Measurements from ENCODE around the gene CDH12.

Gene CDH12

GRCh38 chr5:21858441-21858840 is 994.7 kb downstream of the CDH12 start:
- H3K4me3 ChIP-seq (ENCODE audit: control insufficient read depth, low read depth, low read length): no peak overlapping the region
- TF ChIP-seq, protein P1, sequence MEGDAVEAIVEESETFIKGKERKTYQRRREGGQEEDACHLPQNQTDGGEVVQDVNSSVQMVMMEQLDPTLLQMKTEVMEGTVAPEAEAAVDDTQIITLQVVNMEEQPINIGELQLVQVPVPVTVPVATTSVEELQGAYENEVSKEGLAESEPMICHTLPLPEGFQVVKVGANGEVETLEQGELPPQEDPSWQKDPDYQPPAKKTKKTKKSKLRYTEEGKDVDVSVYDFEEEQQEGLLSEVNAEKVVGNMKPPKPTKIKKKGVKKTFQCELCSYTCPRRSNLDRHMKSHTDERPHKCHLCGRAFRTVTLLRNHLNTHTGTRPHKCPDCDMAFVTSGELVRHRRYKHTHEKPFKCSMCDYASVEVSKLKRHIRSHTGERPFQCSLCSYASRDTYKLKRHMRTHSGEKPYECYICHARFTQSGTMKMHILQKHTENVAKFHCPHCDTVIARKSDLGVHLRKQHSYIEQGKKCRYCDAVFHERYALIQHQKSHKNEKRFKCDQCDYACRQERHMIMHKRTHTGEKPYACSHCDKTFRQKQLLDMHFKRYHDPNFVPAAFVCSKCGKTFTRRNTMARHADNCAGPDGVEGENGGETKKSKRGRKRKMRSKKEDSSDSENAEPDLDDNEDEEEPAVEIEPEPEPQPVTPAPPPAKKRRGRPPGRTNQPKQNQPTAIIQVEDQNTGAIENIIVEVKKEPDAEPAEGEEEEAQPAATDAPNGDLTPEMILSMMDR (conservative IDR thresholded peaks at IDR 0.05; ENCODE audit: control insufficient read depth, insufficient read depth, low read depth, low read length): no peak
- DNase-seq (ENCODE audit: low read depth): no peak

DNA sequence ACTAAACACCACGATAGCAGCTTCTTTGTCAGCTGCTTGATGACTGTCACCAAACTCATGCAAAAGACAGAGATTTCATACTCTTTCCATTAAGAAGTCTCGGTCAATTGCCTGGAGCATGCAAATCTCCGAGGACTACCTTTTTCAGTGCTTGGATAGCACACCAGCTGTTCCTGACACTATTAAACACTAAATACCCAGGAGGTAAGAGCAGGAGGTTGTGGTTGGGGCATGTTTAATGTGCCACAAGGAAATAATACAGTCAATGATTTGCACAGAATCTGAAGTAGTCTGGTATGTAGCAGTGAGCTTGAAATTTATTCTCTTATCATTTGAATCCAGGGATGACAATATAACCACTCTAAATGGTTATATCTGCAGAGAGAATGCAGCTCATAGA is 996.2 kb downstream of the CDH12 start:
- no peak overlapping the region for H3K4me3 ChIP-seq (ENCODE audit: control insufficient read depth, low read depth, low read length)
- DNase-seq (ENCODE audit: low read depth): no peak
- TF ChIP-seq, protein P1 (conservative IDR thresholded peaks at IDR 0.05; ENCODE audit: control insufficient read depth, insufficient read depth, low read depth, low read length): no peak

- DNase-seq (ENCODE audit: low read depth): no peak
- no peak overlapping the region for H3K4me3 ChIP-seq (ENCODE audit: control insufficient read depth, low read depth, low read length)
- TF ChIP-seq, protein P1 (conservative IDR thresholded peaks at IDR 0.05; ENCODE audit: control insufficient read depth, insufficient read depth, low read depth, low read length): no peak
These were observed 1005.8 kb downstream of the CDH12 start for GRCh38 chr5:21847300-21847699.

DNA sequence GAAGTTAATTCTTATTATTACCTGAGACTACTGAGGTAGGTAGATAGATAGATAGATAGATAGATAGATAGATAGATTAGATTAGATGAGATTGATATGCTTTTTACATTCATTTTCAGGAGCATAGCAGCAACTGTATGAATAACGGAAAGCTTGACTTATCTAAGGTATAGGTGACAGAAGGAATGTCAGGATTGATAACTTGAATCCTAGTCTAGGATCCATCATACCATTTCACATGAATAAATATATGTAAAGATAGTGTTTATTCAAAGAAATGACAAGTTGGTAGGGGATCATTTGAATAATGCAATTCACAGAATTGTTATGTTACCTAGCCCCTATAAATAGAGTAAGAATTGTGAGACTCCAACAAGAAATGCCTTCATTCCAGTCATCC is 1008.2 kb downstream of the CDH12 start:
- no peak for DNase-seq (ENCODE audit: low read depth)
- TF ChIP-seq, protein P1 (conservative IDR thresholded peaks at IDR 0.05; ENCODE audit: control insufficient read depth, insufficient read depth, low read depth, low read length): no peak
- H3K4me3 ChIP-seq (ENCODE audit: control insufficient read depth, low read depth, low read length): no peak overlapping the region

DNA sequence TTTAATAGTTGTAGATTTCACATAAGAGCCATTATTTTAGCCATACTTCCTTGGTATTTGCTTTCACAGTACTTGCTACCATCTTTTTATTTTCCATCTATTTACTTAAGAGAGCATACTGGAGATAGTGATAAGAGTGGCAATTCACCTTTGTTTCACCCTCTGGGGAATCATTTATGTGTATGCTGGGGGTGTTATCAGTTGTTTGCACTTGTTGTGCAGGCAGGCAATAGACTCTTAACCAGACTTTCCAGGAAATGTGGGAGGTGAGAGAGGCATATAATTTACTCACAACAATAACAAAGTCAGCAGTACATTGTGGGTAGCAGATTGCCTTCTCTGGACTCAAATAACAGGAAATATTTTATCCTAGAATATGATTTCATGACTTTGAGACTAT is 1018.3 kb downstream of the CDH12 start:
- TF ChIP-seq, protein P1 (conservative IDR thresholded peaks at IDR 0.05; ENCODE audit: control insufficient read depth, insufficient read depth, low read depth, low read length): no peak
- H3K4me3 ChIP-seq (ENCODE audit: control insufficient read depth, low read depth, low read length): no peak overlapping the region
- DNase-seq (ENCODE audit: low read depth): no peak

GRCh38 chr5:21831145-21831787 is 1021.9 kb downstream of the CDH12 start:
- H3K4me3 ChIP-seq (ENCODE audit: control insufficient read depth, low read depth, low read length): no peak overlapping the region
- TF ChIP-seq, protein P1 (conservative IDR thresholded peaks at IDR 0.05; ENCODE audit: control insufficient read depth, insufficient read depth, low read depth, low read length): no peak
- no peak for DNase-seq (ENCODE audit: low read depth)

- TF ChIP-seq, protein P1 (conservative IDR thresholded peaks at IDR 0.05; ENCODE audit: control insufficient read depth, insufficient read depth, low read depth, low read length): no peak
These were observed 1026.3 kb downstream of the CDH12 start for GRCh38 chr5:21826884-21827283.

More at GRCh38 chr5:21826884-21827283, 1026.3 kb downstream of the CDH12 start:
- DNase-seq (ENCODE audit: low read depth): no peak
- H3K4me3 ChIP-seq (ENCODE audit: control insufficient read depth, low read depth, low read length): no peak overlapping the region

All from fibroblast of mammary gland (primary cell).